IPS DF 6.9 (cell line): ENCODE measurements around the gene C5.

Experiments
- DNase-seq: peaks from one replicate; pipeline ENCODE4 v3.0.0-alpha.2; 2013; ENCODE audit warnings: low read depth, low spot score
- H3K27ac ChIP-seq: one replicate; pipeline ENCODE4 v1.5.1; 2013; ENCODE audit warnings: low read length, control low read depth
- H3K27me3 ChIP-seq: 2 replicates; pipeline ENCODE4 v1.6.1; 2013; ENCODE audit warnings: mild to moderate bottlenecking, low read length; ENCODE audit not compliant: control insufficient read depth, insufficient read depth
- H3K36me3 ChIP-seq: 2 replicates; pipeline ENCODE4 v1.6.1; 2013; ENCODE audit warnings: low read length; ENCODE audit not compliant: control insufficient read depth, insufficient read depth
- H3K4me1 ChIP-seq: 2 replicates; pipeline ENCODE4 v1.6.1; 2013; ENCODE audit warnings: low read length; ENCODE audit not compliant: control insufficient read depth, insufficient read depth
- H3K4me3 ChIP-seq: 2 replicates; pipeline ENCODE4 v1.5.1; 2013; ENCODE audit warnings: mild to moderate bottlenecking, low read length
- H3K9me3 ChIP-seq: 2 replicates; pipeline ENCODE4 v1.6.1; 2013; ENCODE audit warnings: low read length, inconsistent platforms; ENCODE audit not compliant: control insufficient read depth, insufficient read depth
- WGBS: extraction: QIAGEN DNeasy Blood & Tissue Kit; methylation state at CpG from one replicate; pipeline ENCODE4 v1.1.7; 2013; ENCODE audit warnings: mixed read lengths, missing lambda C conversion rate; ENCODE audit not compliant: insufficient read length, insufficient coverage; 5-methylcytosine and 5-hydroxymethylcytosine counted together

Gene C5

GRCh38 chr9:120926397-120926928, 123.6 kb downstream of the C5 start, which contains the start of gene TRAF1:
Gene TRAF1, minus strand, starts transcription at chr9:120926796. Its CDS starts 721 bp downstream, at chr9:120926075.
- DNase-seq = no peak
- Histone ChIP-seq H3K36me3 (no peaks in the 10 kb centered on the region), H3K9me3 (no peaks in the 10 kb centered on the region), H3K4me1 (peaks cover 6% of the 10 kb centered on the region), H3K27ac (no peak within 1 kb of the TSS), H3K27me3 (no peaks in the 10 kb centered on the region), H3K4me3 (no peak within 1 kb of the TSS)
- WGBS = no CpG with 5 or more reads among the region's 6 CpGs

- peaks cover 6% of the 10 kb centered on the region for H3K4me1 ChIP-seq
- no peak for DNase-seq
- no peak overlapping the region for H3K27ac ChIP-seq
- no peak overlapping the region for H3K4me3 ChIP-seq
- H3K9me3 ChIP-seq = no peaks in the 10 kb centered on the region
- no CpG with 5 or more reads among the region's 13 CpGs for WGBS
- no peaks in the 10 kb centered on the region for H3K36me3 ChIP-seq
- H3K27me3 ChIP-seq = no peaks in the 10 kb centered on the region
Observed at GRCh38 chr9:120925535-120926396, 124.3 kb downstream of the C5 start.

- H3K27me3 ChIP-seq = no peaks in the 10 kb centered on the region
- H3K27ac ChIP-seq = no peak overlapping the region
- H3K36me3 ChIP-seq = no peaks in the 10 kb centered on the region
- H3K4me1 ChIP-seq = peaks cover 7% of the 10 kb centered on the region
- no peak overlapping the region for H3K4me3 ChIP-seq
- H3K9me3 ChIP-seq = no peaks in the 10 kb centered on the region
- no peak for DNase-seq
- WGBS = no CpG with 5 or more reads among the region's 11 CpGs
Observed at GRCh38 chr9:120924698-120925534, 125.2 kb downstream of the C5 start.

GRCh38 chr9:120923620-120924328, 126.3 kb downstream of the C5 start:
- Histone ChIP-seq H3K4me3 (no peak overlapping the region), H3K27ac (no peak overlapping the region), H3K36me3 (no peaks in the 10 kb centered on the region), H3K4me1 (peaks cover 7% of the 10 kb centered on the region), H3K9me3 (no peaks in the 10 kb centered on the region), H3K27me3 (no peaks in the 10 kb centered on the region)
- no peak for DNase-seq
- no CpG with 5 or more reads among the region's 11 CpGs for WGBS

GRCh38 chr9:120922404-120923195, 127.5 kb downstream of the C5 start:
- Histone ChIP-seq H3K4me1 (peaks cover 7% of the 10 kb centered on the region), H3K27me3 (no peaks in the 10 kb centered on the region), H3K9me3 (no peaks in the 10 kb centered on the region), H3K27ac (no peak overlapping the region), H3K36me3 (no peaks in the 10 kb centered on the region), H3K4me3 (no peak overlapping the region)
- no CpG with 5 or more reads among the region's 7 CpGs for WGBS
- DNase-seq = no peak

- no CpG with 5 or more reads among the region's 8 CpGs for WGBS
- Histone ChIP-seq H3K4me1 (peaks cover 7% of the 10 kb centered on the region), H3K36me3 (no peaks in the 10 kb centered on the region)
Observed at GRCh38 chr9:120921661-120922181, 128.4 kb downstream of the C5 start.

GRCh38 chr9:120920806-120921178, 129.3 kb downstream of the C5 start:
- no peak overlapping the region for H3K27ac ChIP-seq
- H3K36me3 ChIP-seq = no peaks in the 10 kb centered on the region
- H3K9me3 ChIP-seq = no peaks in the 10 kb centered on the region
- no peak for DNase-seq
- H3K27me3 ChIP-seq = no peaks in the 10 kb centered on the region
- H3K4me1 ChIP-seq = peaks cover 6% of the 10 kb centered on the region
- no CpG with 5 or more reads among the region's 3 CpGs for WGBS
- no peak overlapping the region for H3K4me3 ChIP-seq

More at GRCh38 chr9:120921661-120922181, 128.4 kb downstream of the C5 start:
- Histone ChIP-seq H3K27me3 (no peaks in the 10 kb centered on the region), H3K4me3 (no peak overlapping the region), H3K9me3 (no peaks in the 10 kb centered on the region), H3K27ac (no peak overlapping the region)
- no peak for DNase-seq

- no peaks in the 10 kb centered on the region for H3K36me3 ChIP-seq
- WGBS = no CpG with 5 or more reads among the region's 6 CpGs
- no peaks in the 10 kb centered on the region for H3K27me3 ChIP-seq
- H3K27ac ChIP-seq = no peak overlapping the region
- no peak for DNase-seq
- H3K9me3 ChIP-seq = no peaks in the 10 kb centered on the region
- peaks cover 2% of the 10 kb centered on the region; the same call in 1 of the 2 replicates for H3K4me1 ChIP-seq
- H3K4me3 ChIP-seq = no peak overlapping the region
Observed at GRCh38 chr9:120919843-120920805, 130.0 kb downstream of the C5 start.
